Measurements from ENCODE around the gene NKD2. TPM values are rescaled to one million over a fixed set of nuclear protein-coding genes. Genes with fewer than 3 reads are reported as not detected.

Gene NKD2
- total RNA-seq, 1 experiment from 2014 or later = 0.21 TPM

DNA sequence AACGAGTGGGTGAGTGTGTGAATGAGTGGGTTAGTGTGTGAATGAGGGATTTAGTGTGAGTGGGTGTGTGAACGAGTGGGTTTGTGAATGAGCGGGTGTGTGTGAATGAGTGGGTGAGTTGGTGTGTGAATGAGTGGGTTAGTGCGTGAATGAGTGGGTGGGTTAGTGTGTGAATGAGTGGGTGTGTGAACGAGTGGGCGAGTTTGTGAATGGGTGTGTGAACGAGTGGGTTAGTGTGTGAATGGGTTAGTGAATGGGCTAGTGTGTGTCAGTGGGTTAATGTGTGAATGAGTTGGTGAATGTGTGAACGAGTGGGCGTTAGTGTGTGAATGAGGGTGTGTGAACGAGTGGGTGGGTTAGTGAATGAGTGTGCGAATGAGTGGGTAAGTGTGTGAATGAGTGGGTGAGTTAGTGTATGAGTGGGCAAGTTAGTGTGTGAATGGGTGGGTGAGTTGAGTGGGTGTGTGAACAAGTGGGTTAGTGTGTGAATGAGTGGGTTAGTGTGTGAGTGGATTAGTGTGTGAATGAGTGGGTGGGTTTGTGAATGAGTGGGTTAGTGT lies 39.6 kb downstream of the NKD2 start:
- no peak overlapping the region for H3K4me3 Mint-ChIP-seq (ENCODE audit: unreplicated experiment)

DNA sequence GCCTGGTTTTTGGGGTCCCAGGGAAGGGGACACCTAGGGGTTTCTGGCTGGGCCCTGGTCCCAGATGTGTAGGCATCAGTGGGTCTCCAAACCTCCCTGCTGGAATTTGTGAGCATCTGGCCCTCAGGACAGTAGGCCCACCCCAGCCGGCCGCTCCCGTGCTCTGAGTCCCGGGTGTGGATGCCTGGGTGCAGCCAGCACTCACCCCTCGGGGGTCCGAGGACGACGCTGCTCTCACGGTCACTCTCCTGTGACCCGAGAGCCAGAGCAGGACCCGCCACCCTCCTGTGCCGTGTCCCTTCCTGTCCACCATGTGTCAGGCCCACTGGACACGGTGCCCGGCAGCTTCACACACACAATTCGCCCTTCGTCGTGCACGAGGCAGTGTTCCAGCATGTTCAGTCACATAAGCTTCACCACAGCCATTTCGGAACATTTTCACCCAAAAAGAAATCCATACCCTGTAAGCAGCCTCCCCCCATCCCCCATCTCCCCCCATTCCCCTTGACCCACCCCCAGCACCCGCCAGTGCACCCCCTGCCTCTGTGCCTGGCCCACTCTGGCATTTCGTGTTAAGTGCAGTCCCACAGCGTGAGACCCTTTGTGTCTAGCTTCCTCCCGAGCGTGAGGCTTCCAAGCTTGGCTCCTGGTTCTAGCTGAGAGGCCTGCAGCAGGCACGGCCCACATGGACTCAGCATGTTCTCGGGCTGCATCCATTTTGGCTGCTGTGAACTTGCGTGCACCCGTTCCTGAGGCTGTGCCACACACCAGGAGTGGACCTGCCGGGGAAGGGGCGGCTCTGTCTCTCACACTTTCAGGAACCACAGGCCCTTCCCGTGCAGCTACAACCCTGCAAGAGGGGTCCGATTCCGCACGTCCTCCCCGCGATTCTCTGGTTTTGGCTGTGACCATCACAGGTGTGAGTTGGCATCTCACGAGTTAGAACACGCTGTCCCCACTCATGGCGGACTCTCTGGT lies 40.5 kb downstream of the NKD2 start:
- no peak for DNase-seq (ENCODE audit: unreplicated experiment)
- Mint-ChIP-seq H3K27ac (ENCODE audit: low read depth, unreplicated experiment) (no peak overlapping the region), H3K4me3 (ENCODE audit: unreplicated experiment) (no peak overlapping the region), H3K27me3 (ENCODE audit: insufficient read depth, unreplicated experiment) (no peaks in the 10 kb centered on the region), H3K36me3 (ENCODE audit: insufficient read depth, unreplicated experiment) (no peaks in the 10 kb centered on the region), H3K9me3 (ENCODE audit: unreplicated experiment) (peaks cover 46% of the 10 kb centered on the region), H3K4me1 (ENCODE audit: insufficient read depth, unreplicated experiment) (no peaks in the 10 kb centered on the region)
- CTCF ChIA-PET = no interaction called here
- intact Hi-C loops (cut with micrococcal nuclease) = no loop called here
- TF ChIP-seq, protein P1, sequence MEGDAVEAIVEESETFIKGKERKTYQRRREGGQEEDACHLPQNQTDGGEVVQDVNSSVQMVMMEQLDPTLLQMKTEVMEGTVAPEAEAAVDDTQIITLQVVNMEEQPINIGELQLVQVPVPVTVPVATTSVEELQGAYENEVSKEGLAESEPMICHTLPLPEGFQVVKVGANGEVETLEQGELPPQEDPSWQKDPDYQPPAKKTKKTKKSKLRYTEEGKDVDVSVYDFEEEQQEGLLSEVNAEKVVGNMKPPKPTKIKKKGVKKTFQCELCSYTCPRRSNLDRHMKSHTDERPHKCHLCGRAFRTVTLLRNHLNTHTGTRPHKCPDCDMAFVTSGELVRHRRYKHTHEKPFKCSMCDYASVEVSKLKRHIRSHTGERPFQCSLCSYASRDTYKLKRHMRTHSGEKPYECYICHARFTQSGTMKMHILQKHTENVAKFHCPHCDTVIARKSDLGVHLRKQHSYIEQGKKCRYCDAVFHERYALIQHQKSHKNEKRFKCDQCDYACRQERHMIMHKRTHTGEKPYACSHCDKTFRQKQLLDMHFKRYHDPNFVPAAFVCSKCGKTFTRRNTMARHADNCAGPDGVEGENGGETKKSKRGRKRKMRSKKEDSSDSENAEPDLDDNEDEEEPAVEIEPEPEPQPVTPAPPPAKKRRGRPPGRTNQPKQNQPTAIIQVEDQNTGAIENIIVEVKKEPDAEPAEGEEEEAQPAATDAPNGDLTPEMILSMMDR (IDR thresholded peaks at IDR 0.05; ENCODE audit: unreplicated experiment) = no peak
- no TSS peak for BruUV-seq (replicated peaks)
- POLR2A ChIA-PET = no interaction called here

More for the DNA sequence above, 39.6 kb downstream of the NKD2 start:
- ChIA-PET CTCF (no interaction called here), POLR2A (no interaction called here)
- no peaks in the 10 kb centered on the region for H3K36me3 Mint-ChIP-seq (ENCODE audit: insufficient read depth, unreplicated experiment)
- H3K27me3 Mint-ChIP-seq (ENCODE audit: insufficient read depth, unreplicated experiment) = no peaks in the 10 kb centered on the region
- H3K27ac Mint-ChIP-seq (ENCODE audit: low read depth, unreplicated experiment) = no peak overlapping the region
- no TSS peak for BruUV-seq (replicated peaks)
- H3K9me3 Mint-ChIP-seq (ENCODE audit: unreplicated experiment) = peaks cover 55% of the 10 kb centered on the region
- no peaks in the 10 kb centered on the region for H3K4me1 Mint-ChIP-seq (ENCODE audit: insufficient read depth, unreplicated experiment)
- no peak for DNase-seq (ENCODE audit: unreplicated experiment)
- TF ChIP-seq, protein P1 (IDR thresholded peaks at IDR 0.05; ENCODE audit: unreplicated experiment) = no peak
- intact Hi-C loops (cut with micrococcal nuclease) = no loop called here

DNA sequence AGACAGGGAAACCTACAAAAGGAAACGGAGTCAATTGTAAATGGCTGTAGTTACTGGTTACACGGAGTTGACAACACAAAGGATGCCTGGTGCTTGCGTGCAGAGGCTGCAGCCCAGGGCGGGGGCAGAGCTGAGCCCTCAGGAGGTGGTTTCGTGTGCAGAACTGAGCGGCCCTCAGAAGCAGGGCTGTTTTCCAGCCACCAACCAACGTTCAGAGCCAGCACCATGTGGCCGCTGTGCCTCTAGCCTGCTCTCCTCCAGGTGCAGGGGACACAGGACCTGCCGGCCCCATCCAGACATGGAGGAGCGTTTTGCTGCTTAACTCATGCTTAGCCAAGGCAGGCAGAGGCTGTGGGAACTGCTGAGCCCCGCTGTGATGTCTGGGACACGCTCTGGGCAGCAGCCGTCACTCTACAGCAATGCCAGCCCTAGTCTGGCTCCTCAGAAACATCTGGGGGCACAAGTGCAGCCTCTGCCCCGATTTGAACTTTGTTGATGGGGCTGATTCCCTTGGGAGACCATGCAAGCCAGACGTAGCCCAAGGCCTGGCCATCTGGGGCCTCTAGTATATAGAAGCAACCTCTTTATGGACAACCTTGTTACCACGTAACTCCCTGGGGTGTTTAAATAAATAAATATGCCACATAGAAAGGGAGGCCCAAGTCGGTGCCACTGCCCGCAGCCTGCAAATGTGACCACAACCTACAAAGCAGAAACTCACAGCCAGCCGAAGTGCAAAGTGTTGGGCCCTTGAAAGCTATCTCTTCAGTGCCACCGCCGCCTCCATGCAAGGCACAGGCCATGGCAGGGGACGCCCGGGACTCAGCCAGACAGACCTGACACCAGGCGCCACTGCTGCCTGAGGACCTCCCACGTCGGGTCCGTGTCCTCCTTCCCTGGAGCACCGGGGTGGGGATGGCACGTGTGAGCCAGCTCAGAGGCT lies 42.1 kb downstream of the NKD2 start:
- H3K27me3 Mint-ChIP-seq (ENCODE audit: insufficient read depth, unreplicated experiment) = no peaks in the 10 kb centered on the region
- no peak overlapping the region for H3K4me3 Mint-ChIP-seq (ENCODE audit: unreplicated experiment)
- no peak for DNase-seq (ENCODE audit: unreplicated experiment)
- peaks cover 30% of the 10 kb centered on the region for H3K9me3 Mint-ChIP-seq (ENCODE audit: unreplicated experiment)
- CTCF ChIA-PET = interaction anchor here (0.6 kb wide), 1 partner anchor 116 kb away, joined by 4 read pairs; no protein-coding TSS in a partner anchor
- intact Hi-C loops (cut with micrococcal nuclease) = no loop called here
- no peaks in the 10 kb centered on the region for H3K36me3 Mint-ChIP-seq (ENCODE audit: insufficient read depth, unreplicated experiment)
- POLR2A ChIA-PET = no interaction called here
- TF ChIP-seq, protein P1 (IDR thresholded peaks at IDR 0.05; ENCODE audit: unreplicated experiment) = no peak
- H3K4me1 Mint-ChIP-seq (ENCODE audit: insufficient read depth, unreplicated experiment) = no peaks in the 10 kb centered on the region
- BruUV-seq (replicated peaks) = no TSS peak
- no peak overlapping the region for H3K27ac Mint-ChIP-seq (ENCODE audit: low read depth, unreplicated experiment)

GRCh38 chr5:1051366-1051720 lies 42.7 kb downstream of the NKD2 start:
- DNase-seq (ENCODE audit: unreplicated experiment) = no peak
- TF ChIP-seq, protein P1 (IDR thresholded peaks at IDR 0.05; ENCODE audit: unreplicated experiment) = no peak
- BruUV-seq (replicated peaks) = no TSS peak
- Mint-ChIP-seq H3K9me3 (ENCODE audit: unreplicated experiment) (peaks cover 24% of the 10 kb centered on the region), H3K36me3 (ENCODE audit: insufficient read depth, unreplicated experiment) (no peaks in the 10 kb centered on the region), H3K27me3 (ENCODE audit: insufficient read depth, unreplicated experiment) (no peaks in the 10 kb centered on the region), H3K27ac (ENCODE audit: low read depth, unreplicated experiment) (no peak overlapping the region), H3K4me3 (ENCODE audit: unreplicated experiment) (no peak overlapping the region), H3K4me1 (ENCODE audit: insufficient read depth, unreplicated experiment) (no peaks in the 10 kb centered on the region)
- CTCF ChIA-PET = no interaction called here
- intact Hi-C loops (cut with micrococcal nuclease) = no loop called here
- POLR2A ChIA-PET = no interaction called here
